Fibroblast of peridontal ligament (primary cell): ENCODE results near the gene TOM1L2.

Experiments
- DNase-seq: peaks from one replicate; pipeline ENCODE4 v3.0.0-alpha.2; 2010; ENCODE audit errors: extremely low read depth

Gene TOM1L2

GRCh38 chr17:17807440-17807839 is 164.8 kb downstream of the TOM1L2 start:
- DNase-seq = no peak

- no peak for DNase-seq
Observed at GRCh38 chr17:17806611-17807274, 165.5 kb downstream of the TOM1L2 start.

- DNase-seq = no peak
Observed at GRCh38 chr17:17806035-17806434, 166.2 kb downstream of the TOM1L2 start.

- no peak for DNase-seq
Observed at GRCh38 chr17:17805575-17805974, 166.6 kb downstream of the TOM1L2 start.

- DNase-seq = no peak
Observed at GRCh38 chr17:17804007-17804406, 168.2 kb downstream of the TOM1L2 start.

- DNase-seq = no peak
Observed at GRCh38 chr17:17801800-17802481, 170.3 kb downstream of the TOM1L2 start.

GRCh38 chr17:17800504-17801021 is 171.6 kb downstream of the TOM1L2 start:
- no peak for DNase-seq

- no peak for DNase-seq
Observed at GRCh38 chr17:17798573-17799255, 173.5 kb downstream of the TOM1L2 start.

GRCh38 chr17:17798010-17798556 is 174.1 kb downstream of the TOM1L2 start:
- no peak for DNase-seq

- no peak for DNase-seq
Observed at GRCh38 chr17:17797119-17797809, 174.9 kb downstream of the TOM1L2 start.

GRCh38 chr17:17796787-17797061 is 175.5 kb downstream of the TOM1L2 start:
- DNase-seq = no peak

- no peak for DNase-seq
Observed at GRCh38 chr17:17795946-17796786, 176.0 kb downstream of the TOM1L2 start.

- no peak for DNase-seq
Observed at GRCh38 chr17:17795296-17795695, 176.9 kb downstream of the TOM1L2 start.

- DNase-seq = no peak
Observed at GRCh38 chr17:17794382-17794781, 177.8 kb downstream of the TOM1L2 start.
